DMS153 treated with DMSO at 0.1 percent for 48 hours (cell line): Measurements from ENCODE around the gene HSPB8.
A peak's percentile ranks its signal among the peaks of the same experiment; 100 is the strongest.

Source experiments
- DNase-seq: peaks from one replicate; lab custom pipeline; 2025; ENCODE audit not compliant: unreplicated experiment; lab: John Stamatoyannopoulos, UW

Gene HSPB8, protein sequence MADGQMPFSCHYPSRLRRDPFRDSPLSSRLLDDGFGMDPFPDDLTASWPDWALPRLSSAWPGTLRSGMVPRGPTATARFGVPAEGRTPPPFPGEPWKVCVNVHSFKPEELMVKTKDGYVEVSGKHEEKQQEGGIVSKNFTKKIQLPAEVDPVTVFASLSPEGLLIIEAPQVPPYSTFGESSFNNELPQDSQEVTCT

DNA sequence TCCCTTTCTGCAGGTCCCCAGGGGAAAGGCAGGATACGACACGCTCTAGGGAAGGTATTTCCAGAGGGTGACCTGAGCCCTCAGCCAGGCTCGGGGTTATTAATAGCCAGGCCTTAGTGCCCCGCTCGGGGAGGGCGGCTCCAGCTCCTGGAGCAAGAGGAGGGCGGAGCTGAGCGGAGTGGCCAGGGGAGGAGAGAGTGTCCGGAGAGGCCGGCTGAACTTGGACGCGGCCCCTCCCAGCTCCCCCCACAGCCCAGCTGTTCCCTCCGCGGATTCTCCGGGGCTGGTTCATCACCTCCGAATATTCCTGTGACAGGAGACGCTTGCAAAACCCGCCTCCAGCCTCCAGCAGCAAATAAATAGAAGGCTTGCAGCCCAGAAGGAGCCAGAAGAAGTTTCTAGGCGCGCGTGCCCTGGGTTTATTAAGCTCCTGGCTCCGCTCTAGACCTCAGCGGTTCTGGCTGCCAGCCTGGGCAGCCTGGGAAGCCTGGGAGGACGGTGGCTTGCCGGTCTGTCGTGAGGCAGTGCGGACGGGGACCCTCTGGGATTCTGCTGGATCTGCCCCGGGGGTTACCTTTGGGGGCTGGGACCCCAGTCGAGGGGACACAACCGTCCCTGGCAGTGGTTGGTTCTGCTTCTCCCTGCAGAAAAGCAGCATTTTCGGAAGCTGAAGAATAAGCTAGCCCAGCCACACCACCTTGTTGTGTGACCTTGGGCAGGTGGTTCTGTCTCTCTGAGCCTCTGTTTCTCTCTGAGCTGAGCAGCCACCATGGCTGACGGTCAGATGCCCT, at the start of gene HSPB8:
Gene HSPB8 (plus strand): TSS at position 388 of the 791 bp plus-strand sequence. CDS start 382 bp downstream, at position 770.
- peak; percentile 47 for DNase-seq

DNA sequence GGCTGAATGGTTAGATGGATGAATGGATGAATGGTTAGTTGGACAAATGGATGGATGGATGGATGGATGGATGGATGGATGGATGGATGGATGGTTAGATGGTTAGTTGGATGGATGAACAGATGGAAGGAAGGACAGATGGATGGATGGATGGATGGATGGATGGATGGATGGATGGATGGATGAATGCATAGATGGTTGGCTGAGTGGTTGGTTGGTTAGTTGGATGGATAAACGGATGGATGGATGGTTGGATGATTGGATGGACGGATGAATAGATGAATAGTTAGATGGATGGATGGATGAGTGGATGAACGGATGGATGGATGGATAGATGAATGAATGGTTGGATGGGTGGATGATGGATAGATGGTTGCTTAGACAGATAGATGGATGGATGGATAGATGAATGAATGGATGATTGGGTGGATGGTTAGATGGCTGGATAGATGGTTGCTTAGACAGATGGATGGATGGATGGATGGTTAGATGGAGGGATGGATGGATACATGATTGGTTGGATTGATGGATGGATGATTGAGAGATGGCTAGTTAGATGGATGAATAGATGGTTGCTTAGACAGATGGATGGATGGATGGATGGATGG, 48.8 kb upstream of the HSPB8 start:
- no peak for DNase-seq

DNA sequence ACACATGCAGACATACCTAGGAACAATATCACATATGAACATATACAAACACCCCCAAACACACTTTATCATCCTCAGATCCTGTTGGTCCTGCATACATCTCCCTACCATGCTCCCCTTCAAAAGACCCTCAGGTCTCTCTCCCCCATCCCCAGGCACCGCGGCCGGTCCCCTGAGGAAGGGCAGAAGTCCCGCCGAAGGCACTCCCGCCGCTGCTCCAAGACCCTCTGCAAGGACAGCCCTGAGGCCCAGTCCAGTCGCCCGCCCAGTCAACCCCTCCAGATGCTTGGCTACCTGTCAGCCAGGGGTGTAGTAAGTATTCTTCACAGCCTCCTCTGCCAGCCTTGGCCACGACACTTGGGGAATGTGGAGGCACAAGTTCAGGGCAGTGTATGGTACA, 48.2 kb upstream of the HSPB8 start:
- DNase-seq: no peak

DNA sequence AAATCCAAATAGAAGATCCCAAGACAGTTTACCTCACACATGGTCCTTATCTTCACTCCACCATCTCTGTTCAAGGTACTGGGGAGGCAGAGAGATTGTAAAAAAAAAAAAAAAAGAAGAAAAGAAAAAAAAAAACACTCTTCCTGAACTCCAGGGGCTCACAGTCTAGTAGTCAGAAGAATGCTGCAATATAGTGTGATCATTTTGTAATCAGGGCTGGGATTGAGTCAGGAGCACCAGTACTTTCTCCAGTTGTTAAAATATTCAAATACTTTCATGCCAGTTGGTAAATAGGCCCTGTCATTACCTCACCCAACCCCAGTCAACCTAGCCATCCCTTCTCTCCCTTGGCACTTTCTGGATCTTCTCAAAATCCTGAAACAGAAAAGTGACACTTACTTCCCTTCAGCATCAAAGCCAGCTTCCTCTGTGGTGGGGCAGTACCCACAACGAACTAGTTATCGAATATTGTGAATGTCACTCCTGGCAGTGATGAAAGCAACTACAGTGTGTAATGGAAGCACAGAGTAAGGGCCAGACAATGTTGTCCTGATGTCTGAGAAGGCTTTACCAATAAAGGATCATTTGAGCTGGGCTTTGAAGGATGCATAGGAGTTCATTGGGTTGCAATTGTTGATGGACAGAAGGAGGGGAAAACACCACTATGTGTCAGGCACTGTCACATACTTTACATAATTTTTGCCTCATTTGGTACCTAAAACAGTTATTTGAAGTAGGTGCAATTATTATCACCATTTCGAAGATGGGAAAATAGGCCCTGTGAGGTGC, 44.3 kb upstream of the HSPB8 start:
- DNase-seq: no peak

DNA sequence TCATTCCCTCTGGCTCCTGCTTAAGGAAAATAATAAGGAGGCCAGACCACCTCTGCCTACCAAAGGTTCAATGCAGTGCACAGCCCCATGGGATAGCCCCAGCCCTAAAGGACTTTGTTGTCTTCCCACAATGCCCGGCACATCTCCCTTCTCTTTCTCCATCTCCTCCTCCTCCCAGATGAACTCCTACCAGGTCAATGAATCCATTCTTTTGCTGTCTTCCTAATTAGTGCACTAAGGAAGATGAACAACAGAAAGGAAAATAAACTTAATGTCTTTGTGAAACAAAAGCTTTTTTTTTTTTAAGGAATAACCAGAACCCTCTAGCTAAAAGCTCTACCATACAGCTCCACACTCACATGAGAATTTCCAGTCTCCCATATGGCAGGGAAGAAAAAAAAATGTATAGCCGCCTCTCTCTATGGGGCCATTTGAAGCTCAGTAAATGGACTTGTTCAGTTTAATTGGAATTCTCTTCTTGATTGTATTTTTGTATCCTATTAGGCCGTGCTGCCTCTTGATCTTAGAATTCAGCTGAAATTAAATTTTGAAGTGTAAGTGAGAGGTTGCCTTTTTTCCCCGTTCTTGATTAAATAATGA, 41.8 kb upstream of the HSPB8 start:
- no peak for DNase-seq

GRCh38 chr12:119139448-119139847, 39.3 kb upstream of the HSPB8 start:
- no peak for DNase-seq

- DNase-seq: no peak
Observed at GRCh38 chr12:119145367-119145766, 33.4 kb upstream of the HSPB8 start.

DNA sequence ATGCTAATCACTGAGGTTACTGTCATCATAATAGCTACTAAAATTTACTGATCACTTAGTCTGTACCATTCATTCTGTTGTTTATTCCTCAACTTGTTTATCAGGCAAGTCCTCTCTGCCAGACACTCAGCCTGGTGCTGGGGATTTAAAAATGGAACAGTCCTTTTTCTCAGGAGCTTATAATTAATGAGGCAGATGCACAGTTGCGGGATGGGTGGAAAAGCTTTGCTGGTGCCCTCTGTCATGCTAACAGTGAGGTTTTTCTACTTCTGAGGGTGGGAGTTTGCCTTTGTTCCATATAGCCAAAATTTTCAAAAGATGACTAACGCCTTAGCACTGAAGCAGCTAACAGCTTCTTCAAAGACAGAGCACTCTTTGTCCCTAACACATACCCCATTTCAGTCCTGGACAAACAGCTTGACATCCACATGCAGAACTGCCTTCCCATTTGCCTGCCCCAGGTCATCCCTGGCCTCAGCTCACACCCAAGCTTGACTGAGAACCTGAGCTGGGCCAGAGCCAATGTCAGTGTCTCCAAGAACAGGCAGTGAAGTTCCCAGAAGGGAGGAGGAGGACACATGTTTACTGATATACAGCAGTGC, 30.8 kb upstream of the HSPB8 start:
- no peak for DNase-seq

- no peak for DNase-seq
Observed at GRCh38 chr12:119149270-119149669, 29.5 kb upstream of the HSPB8 start.

GRCh38 chr12:119151445-119152026, 27.2 kb upstream of the HSPB8 start:
- DNase-seq: no peak

- DNase-seq: no peak
Observed at GRCh38 chr12:119153477-119154434, 25.0 kb upstream of the HSPB8 start.

GRCh38 chr12:119154435-119154818, 24.3 kb upstream of the HSPB8 start:
- DNase-seq: no peak

- no peak for DNase-seq
Observed at GRCh38 chr12:119156401-119157044, 22.2 kb upstream of the HSPB8 start.

DNA sequence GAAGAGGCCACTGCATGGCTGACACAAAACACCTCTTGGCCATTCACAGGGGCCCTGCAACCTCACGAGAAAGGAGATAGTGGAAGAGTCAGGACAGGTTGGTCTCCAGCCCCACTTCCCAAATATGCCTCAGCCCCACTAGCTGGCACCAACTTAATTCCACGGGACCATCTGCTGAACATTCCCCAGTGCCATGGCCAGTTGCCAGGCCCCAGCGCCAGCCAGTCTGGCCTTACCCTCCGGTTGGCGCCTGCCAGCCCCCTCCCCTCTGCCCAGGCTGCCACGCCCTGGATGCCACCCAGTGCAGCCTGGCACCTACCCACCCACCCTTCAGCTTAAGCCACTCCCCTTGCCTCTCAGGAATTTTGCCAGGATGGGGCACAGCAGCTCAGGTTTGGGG, 21.2 kb upstream of the HSPB8 start:
- no peak for DNase-seq

GRCh38 chr12:119157978-119158377, 20.8 kb upstream of the HSPB8 start:
- DNase-seq: no peak

DNA sequence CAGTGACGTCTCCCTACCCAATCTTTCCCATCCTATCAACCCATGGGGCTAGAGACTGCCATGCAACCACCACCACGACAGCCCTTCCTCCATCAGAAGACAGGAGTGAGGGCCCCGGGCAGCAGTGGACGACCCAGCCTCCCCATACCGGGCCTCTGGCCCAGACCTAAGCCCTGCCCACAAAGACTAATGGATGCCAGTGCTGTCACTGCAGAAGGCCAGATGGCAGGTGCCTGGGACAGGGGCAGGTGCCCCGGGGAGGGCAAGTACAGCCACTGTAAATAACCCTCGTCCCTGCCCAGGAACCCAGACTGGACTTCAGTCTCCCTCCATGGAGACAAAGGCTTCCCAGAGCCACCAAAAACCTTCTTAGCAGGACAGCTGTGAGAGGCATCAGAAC, 20.3 kb upstream of the HSPB8 start:
- DNase-seq: no peak

DNA sequence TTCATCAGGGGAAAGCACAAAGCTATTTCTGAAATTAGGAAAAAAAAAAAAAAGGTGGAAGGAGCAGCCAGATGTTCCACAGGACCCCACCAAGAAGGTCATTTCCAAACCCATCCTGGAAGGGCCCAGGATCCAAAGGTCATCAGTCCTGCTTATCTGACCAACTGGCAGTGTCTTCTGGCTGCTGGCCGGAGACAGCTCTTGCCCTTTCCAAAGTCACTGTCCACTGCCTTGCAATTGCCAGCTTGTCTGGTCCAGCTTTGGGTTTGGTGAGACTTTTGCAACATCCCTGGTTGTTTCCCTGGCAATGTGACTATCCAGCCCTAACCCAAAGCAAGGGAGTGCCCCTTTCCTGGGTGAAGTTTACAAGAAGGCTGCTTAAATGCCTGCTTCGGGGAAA, 18.9 kb upstream of the HSPB8 start:
- no peak for DNase-seq

GRCh38 chr12:119167902-119168301, 10.8 kb upstream of the HSPB8 start:
- no peak for DNase-seq

DNA sequence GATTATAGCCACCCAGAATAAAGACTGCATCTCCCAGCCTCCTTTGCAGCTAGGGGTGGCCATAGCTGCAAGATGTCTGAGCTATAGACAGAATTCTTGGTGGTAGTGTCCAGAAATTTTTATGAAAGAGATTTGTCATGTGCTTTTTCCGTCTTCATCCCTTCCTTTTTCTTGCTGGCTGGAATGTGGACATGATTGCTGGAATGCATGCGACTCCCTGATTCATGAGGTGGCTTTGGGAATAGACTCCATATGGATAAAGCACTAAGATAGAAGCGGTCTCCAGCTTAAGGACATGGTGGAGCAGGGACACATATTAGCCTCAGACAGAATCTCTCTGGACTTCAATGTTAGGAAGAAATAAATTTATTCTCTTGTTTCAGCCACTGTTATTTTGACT, 10.0 kb upstream of the HSPB8 start:
- no peak for DNase-seq
